Endothelial cell of umbilical vein (primary cell): ENCODE data around the gene ANXA5.

Experiments
- CTCF ChIP-seq, 2 donors: IDR thresholded peaks; 1 replicate in 1 of 2; 2 replicates in 1 of 2; pipeline ENCODE4 v1.5.1; 2011; ENCODE audit warnings: low read length in 2 of 2, mild to moderate bottlenecking in 2 of 2, moderate library complexity in 2 of 2, control low read depth in 1 of 2, inconsistent platforms in 1 of 2, low read depth in 1 of 2; ENCODE audit not compliant: insufficient read depth in 1 of 2; ENCODE audit errors: extremely low read depth in 1 of 2
- EZH2 ChIP-seq: IDR thresholded peaks from 2 replicates; pipeline ENCODE4 v1.6.1; 2012; ENCODE audit warnings: borderline replicate concordance, low read depth, mild to moderate bottlenecking, moderate library complexity, low read length, inconsistent platforms; ENCODE audit not compliant: severe bottlenecking
- FOS ChIP-seq: IDR thresholded peaks from 2 replicates; pipeline ENCODE4 v1.6.1; 2011; ENCODE audit warnings: mild to moderate bottlenecking, low read length, moderate library complexity, borderline replicate concordance; ENCODE audit not compliant: insufficient read depth
- MAX ChIP-seq: IDR thresholded peaks from 2 replicates; pipeline ENCODE4 v1.6.1; 2011; ENCODE audit not compliant: insufficient read depth, insufficient read length
- MYC ChIP-seq: IDR thresholded peaks from one replicate; pipeline ENCODE4 v1.6.1; 2011; ENCODE audit warnings: mild to moderate bottlenecking, low read depth, low read length
- POLR2A ChIP-seq: IDR thresholded peaks from 2 replicates; pipeline ENCODE4 v1.6.1; 2012; ENCODE audit warnings: low read depth, mild to moderate bottlenecking, control low read depth, low read length
- POLR2AphosphoS5 ChIP-seq: IDR thresholded peaks from 2 replicates; pipeline ENCODE4 v1.6.1; 2012; ENCODE audit warnings: low read depth, mild to moderate bottlenecking, control low read depth, low read length, moderate library complexity; ENCODE audit not compliant: insufficient read depth

GRCh38 chr4:121696581-121697461 lies at the start of gene ANXA5:
- TF ChIP-seq POLR2AphosphoS5 (peak; percentile 97), EZH2 (no peak), CTCF (IDR thresholded peaks at IDR 0.05; ENCODE audit: extremely low read depth in 1 of 2, insufficient read depth in 1 of 2, low read depth in 1 of 2, low read length in 2 of 2) (peak; percentile 41 to 49), POLR2A (peak; percentile 93), MYC (no peak), FOS (no peak), MAX (no peak)
